Measurements from ENCODE around the gene PTPN4. TPM values are rescaled to one million over a fixed set of nuclear protein-coding genes. Genes with fewer than 3 reads are reported as not detected.

Gene PTPN4
- total RNA-seq, 1 donor from 2014 or later: 51.7 TPM

GRCh38 chr2:119766944-119767343 is 7.2 kb downstream of the PTPN4 start:
- DNase-seq (ENCODE audit: low spot score in 2 of 2, unreplicated experiment in 2 of 2): no peak
- Mint-ChIP-seq H3K36me3 (no peaks in the 10 kb centered on the region), H3K27ac (no peak overlapping the region), H3K27me3 (ENCODE audit: low read depth) (no peaks in the 10 kb centered on the region), H3K4me3 (no peak overlapping the region), H3K4me1 (peaks cover 32% of the 10 kb centered on the region), H3K9me3 (no peaks in the 10 kb centered on the region)
- TF ChIP-seq CTCF (IDR thresholded peaks at IDR 0.05; ENCODE audit: unreplicated experiment): no peak

GRCh38 chr2:119768742-119769141 is 9.0 kb downstream of the PTPN4 start:
- DNase-seq (ENCODE audit: low spot score in 2 of 2, unreplicated experiment in 2 of 2): no peak
- Mint-ChIP-seq H3K27me3 (ENCODE audit: low read depth) (no peaks in the 10 kb centered on the region), H3K9me3 (no peaks in the 10 kb centered on the region), H3K4me1 (peaks cover 25% of the 10 kb centered on the region), H3K36me3 (no peaks in the 10 kb centered on the region), H3K4me3 (no peak overlapping the region), H3K27ac (no peak overlapping the region)
- no peak for TF ChIP-seq CTCF (IDR thresholded peaks at IDR 0.05; ENCODE audit: unreplicated experiment)

- Mint-ChIP-seq H3K27me3 (ENCODE audit: low read depth) (no peaks in the 10 kb centered on the region), H3K4me3 (no peak overlapping the region), H3K36me3 (peaks cover 6% of the 10 kb centered on the region), H3K27ac (no peak overlapping the region), H3K9me3 (peaks cover 6% of the 10 kb centered on the region), H3K4me1 (peaks cover 19% of the 10 kb centered on the region)
- TF ChIP-seq CTCF (IDR thresholded peaks at IDR 0.05; ENCODE audit: unreplicated experiment): no peak
- no peak for DNase-seq (ENCODE audit: low spot score in 2 of 2, unreplicated experiment in 2 of 2)
These were observed 9.9 kb downstream of the PTPN4 start for GRCh38 chr2:119769645-119770044.

GRCh38 chr2:119771331-119771730 is 11.6 kb downstream of the PTPN4 start:
- H3K9me3 Mint-ChIP-seq: peaks cover 7% of the 10 kb centered on the region
- peaks cover 7% of the 10 kb centered on the region for H3K36me3 Mint-ChIP-seq
- no peaks in the 10 kb centered on the region for H3K27me3 Mint-ChIP-seq (ENCODE audit: low read depth)
- no peak for DNase-seq (ENCODE audit: low spot score in 2 of 2, unreplicated experiment in 2 of 2)
- peak overlapping the region; percentile 29 for H3K27ac Mint-ChIP-seq
- peaks cover 13% of the 10 kb centered on the region for H3K4me1 Mint-ChIP-seq
- TF ChIP-seq CTCF (IDR thresholded peaks at IDR 0.05; ENCODE audit: unreplicated experiment): no peak
- no peak overlapping the region for H3K4me3 Mint-ChIP-seq

GRCh38 chr2:119772128-119772527 is 12.4 kb downstream of the PTPN4 start:
- TF ChIP-seq CTCF (IDR thresholded peaks at IDR 0.05; ENCODE audit: unreplicated experiment): no peak
- H3K27me3 Mint-ChIP-seq (ENCODE audit: low read depth): no peaks in the 10 kb centered on the region
- peaks cover 13% of the 10 kb centered on the region for H3K9me3 Mint-ChIP-seq
- H3K4me1 Mint-ChIP-seq: peaks cover 13% of the 10 kb centered on the region
- peaks cover 12% of the 10 kb centered on the region for H3K36me3 Mint-ChIP-seq
- no peak for DNase-seq (ENCODE audit: low spot score in 2 of 2, unreplicated experiment in 2 of 2)
- H3K4me3 Mint-ChIP-seq: no peak overlapping the region
- H3K27ac Mint-ChIP-seq: no peak overlapping the region

GRCh38 chr2:119772767-119773166 is 13.0 kb downstream of the PTPN4 start:
- peaks cover 13% of the 10 kb centered on the region for H3K4me1 Mint-ChIP-seq
- no peak for DNase-seq (ENCODE audit: low spot score in 2 of 2, unreplicated experiment in 2 of 2)
- peaks cover 13% of the 10 kb centered on the region for H3K36me3 Mint-ChIP-seq
- TF ChIP-seq CTCF (IDR thresholded peaks at IDR 0.05; ENCODE audit: unreplicated experiment): no peak
- H3K9me3 Mint-ChIP-seq: peaks cover 13% of the 10 kb centered on the region
- no peak overlapping the region for H3K4me3 Mint-ChIP-seq
- H3K27me3 Mint-ChIP-seq (ENCODE audit: low read depth): no peaks in the 10 kb centered on the region
- H3K27ac Mint-ChIP-seq: no peak overlapping the region
